ENCODE measurements around the gene KNTC1.
A peak's percentile ranks its signal among the peaks of the same experiment; 100 is the strongest.
"Not testable (repeated sequence)": the region's sequence is repeated elsewhere in the genome, so short reads cannot be mapped to it uniquely, and the experiment has no call there.

KNTC1 gene

GRCh38 chr12:122646517-122647217, 119.6 kb downstream of the KNTC1 start:
- DNase-seq (ENCODE audit: low read depth), result peak; percentile 45

GRCh38 chr12:122651520-122652224, 124.6 kb downstream of the KNTC1 start:
- no peak for DNase-seq (ENCODE audit: low read depth)

- not testable (repeated sequence) for DNase-seq (ENCODE audit: low read depth)
These were observed 126.2 kb downstream of the KNTC1 start for GRCh38 chr12:122653291-122653690.

GRCh38 chr12:122656298-122656697, 129.2 kb downstream of the KNTC1 start:
- DNase-seq (ENCODE audit: low read depth), result no peak

GRCh38 chr12:122659579-122659978, 132.5 kb downstream of the KNTC1 start:
- DNase-seq (ENCODE audit: low read depth), result no peak

- DNase-seq (ENCODE audit: low read depth), result no peak
These were observed 134.2 kb downstream of the KNTC1 start for GRCh38 chr12:122661246-122661645.

- DNase-seq (ENCODE audit: low read depth), result no peak
These were observed 134.9 kb downstream of the KNTC1 start for GRCh38 chr12:122661938-122662337.

- DNase-seq (ENCODE audit: low read depth), result no peak
These were observed 138.3 kb downstream of the KNTC1 start for GRCh38 chr12:122665349-122665748.

GRCh38 chr12:122665759-122666158, 138.7 kb downstream of the KNTC1 start:
- no peak for DNase-seq (ENCODE audit: low read depth)

GRCh38 chr12:122668268-122668667, 141.2 kb downstream of the KNTC1 start:
- DNase-seq (ENCODE audit: low read depth), result no peak

GRCh38 chr12:122669397-122670070, 142.5 kb downstream of the KNTC1 start:
- DNase-seq (ENCODE audit: low read depth), result no peak

GRCh38 chr12:122672515-122672914, 145.5 kb downstream of the KNTC1 start:
- DNase-seq (ENCODE audit: low read depth), result no peak

Data from activated T-cell treated with anti-CD3 and anti-CD28 coated beads for 24 hours (primary cell).